HFF-Myc (cell line): Measurements from ENCODE around the gene ATP2C1.

Experiments
- DNase-seq: peaks from one replicate; pipeline ENCODE4 v3.0.0-alpha.2; 2011; ENCODE audit warnings: low read depth; ENCODE audit errors: extremely low read depth
- H3K4me3 ChIP-seq: replicated peaks from 2 replicates; pipeline ENCODE4 v1.5.1; 2011; ENCODE audit warnings: low read depth, mild to moderate bottlenecking, control low read depth, low read length
- CTCF ChIP-seq: IDR thresholded peaks from 2 replicates; pipeline ENCODE4 v1.5.1; 2012; ENCODE audit warnings: mild to moderate bottlenecking, low read depth, low read length, control low read depth; ENCODE audit errors: missing control alignments

Gene ATP2C1

GRCh38 chr3:130904491-130904890, 10.6 kb downstream of the ATP2C1 start:
- no peak for TF ChIP-seq CTCF

DNA sequence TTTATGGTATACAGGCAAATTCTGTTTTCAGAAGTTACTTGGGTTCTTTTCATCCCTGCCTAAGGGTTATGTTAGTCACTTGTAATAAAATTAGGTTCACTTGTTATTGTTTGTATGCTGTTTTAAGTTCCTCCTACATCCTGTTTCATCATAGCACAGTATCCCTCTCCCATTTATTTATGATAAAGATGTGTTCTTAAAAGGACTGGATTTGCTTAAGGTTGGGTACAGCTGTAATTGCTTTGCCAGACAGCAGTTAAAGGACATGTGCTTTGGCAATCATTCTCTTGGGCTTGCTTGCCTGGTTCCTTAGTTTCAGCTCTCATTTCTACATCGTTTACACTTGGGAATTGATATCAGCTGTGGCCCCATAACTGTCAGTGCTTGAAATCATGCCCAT, 11.7 kb downstream of the ATP2C1 start:
- H3K4me3 ChIP-seq = no peak overlapping the region
- peak; percentile 56 for DNase-seq
- TF ChIP-seq CTCF = no peak

More at GRCh38 chr3:130904491-130904890, 10.6 kb downstream of the ATP2C1 start:
- DNase-seq = no peak
- H3K4me3 ChIP-seq = no peak overlapping the region

GRCh38 chr3:130906374-130906995, 12.6 kb downstream of the ATP2C1 start:
- DNase-seq = no peak
- no peak overlapping the region for H3K4me3 ChIP-seq
- no peak for TF ChIP-seq CTCF

- DNase-seq = no peak
- no peak for TF ChIP-seq CTCF
These were observed 13.6 kb downstream of the ATP2C1 start for GRCh38 chr3:130907500-130907899.

GRCh38 chr3:130907966-130908365, 14.1 kb downstream of the ATP2C1 start:
- H3K4me3 ChIP-seq = no peak overlapping the region
- no peak for DNase-seq
- TF ChIP-seq CTCF = no peak

More at GRCh38 chr3:130907500-130907899, 13.6 kb downstream of the ATP2C1 start:
- H3K4me3 ChIP-seq = no peak overlapping the region

- H3K4me3 ChIP-seq = no peak overlapping the region
- DNase-seq = no peak
- no peak for TF ChIP-seq CTCF
These were observed 21.8 kb downstream of the ATP2C1 start for GRCh38 chr3:130915567-130916292.
